ENCODE results near the gene DGCR6L. TPM values are rescaled to one million over a fixed set of nuclear protein-coding genes. Genes with fewer than 3 reads are reported as not detected.
"Not testable (repeated sequence)": the region's sequence is repeated elsewhere in the genome, so short reads cannot be mapped to it uniquely, and the experiment has no call there.

Gene DGCR6L
- total RNA-seq, 1 experiment from 2014 or later = 50.7 TPM

DNA sequence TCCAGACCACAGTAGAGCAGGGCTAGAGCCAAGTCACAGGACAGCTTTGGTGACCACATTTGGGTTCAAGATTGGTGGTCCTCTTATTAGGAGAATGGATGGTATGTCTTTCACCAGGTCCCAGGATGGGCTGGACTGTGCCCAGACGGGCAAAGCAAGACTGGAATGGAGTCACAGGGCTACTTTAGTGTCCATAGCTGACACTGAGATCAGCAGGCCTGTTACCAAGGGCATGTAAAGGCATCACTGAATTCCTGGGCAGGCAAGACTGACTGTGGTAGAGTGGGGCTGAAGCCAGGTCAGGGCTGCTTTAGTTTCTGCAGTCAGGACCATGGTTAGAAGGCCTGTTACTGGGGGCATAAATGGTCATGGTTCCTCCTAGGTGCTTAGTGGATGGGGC, 6.1 kb upstream of the DGCR6L start:
- POLR2A ChIA-PET (ENCODE audit: low non-redundant PET); H3K36me3 ChIP-seq (ENCODE audit: insufficient read depth, low read length, poor library complexity, severe bottlenecking); H3K27ac ChIP-seq (ENCODE audit: low read depth, low read length, poor library complexity, severe bottlenecking); intact Hi-C loops (cut with micrococcal nuclease; ENCODE audit: unreplicated experiment); DNase-seq (ENCODE audit: low spot score); CTCF ChIA-PET; H3K4me1 ChIP-seq (ENCODE audit: insufficient read depth, low read length, poor library complexity, severe bottlenecking); BruUV-seq (replicated peaks); H3K27me3 ChIP-seq (replicated peaks; ENCODE audit: insufficient read depth, low read depth, low read length, poor library complexity); H3K9me3 ChIP-seq (ENCODE audit: low read depth, low read length, poor library complexity, severe bottlenecking); H3K4me3 ChIP-seq (ENCODE audit: low read depth, low read length, poor library complexity, severe bottlenecking): not testable (repeated sequence)

DNA sequence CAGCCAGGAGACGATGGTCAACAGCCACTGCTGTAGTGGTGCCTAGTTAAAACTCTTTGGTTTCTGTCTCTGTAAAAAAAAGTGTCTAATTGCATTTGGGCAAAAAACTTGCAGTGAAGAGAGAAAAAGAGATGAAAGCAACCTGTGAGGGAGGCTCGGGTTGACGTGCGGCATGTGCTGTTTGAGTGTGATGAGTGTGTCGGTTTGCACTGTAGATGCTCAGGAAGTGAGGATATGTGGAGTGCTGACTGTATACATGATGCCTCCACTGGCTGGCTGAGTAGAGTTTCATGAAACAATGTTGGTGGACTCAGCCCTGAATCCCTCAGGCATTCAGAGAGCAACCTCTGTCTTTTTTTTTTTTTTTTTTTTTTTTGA, 4.3 kb upstream of the DGCR6L start:
- H3K4me3 ChIP-seq (ENCODE audit: low read depth, low read length, poor library complexity, severe bottlenecking) = no peak overlapping the region
- DNase-seq (ENCODE audit: low spot score) = no peak
- intact Hi-C loops (cut with micrococcal nuclease; ENCODE audit: unreplicated experiment) = no loop called here
- no peaks in the 10 kb centered on the region for H3K9me3 ChIP-seq (ENCODE audit: low read depth, low read length, poor library complexity, severe bottlenecking)
- H3K36me3 ChIP-seq (ENCODE audit: insufficient read depth, low read length, poor library complexity, severe bottlenecking) = no peaks in the 10 kb centered on the region
- ChIA-PET POLR2A (ENCODE audit: low non-redundant PET) (no interaction called here), CTCF (no interaction called here)
- no peak for TF ChIP-seq EZH2 (IDR thresholded peaks at IDR 0.05; ENCODE audit: borderline replicate concordance, low read depth, low read length, poor library complexity, severe bottlenecking)
- TF ChIP-seq, protein P1, sequence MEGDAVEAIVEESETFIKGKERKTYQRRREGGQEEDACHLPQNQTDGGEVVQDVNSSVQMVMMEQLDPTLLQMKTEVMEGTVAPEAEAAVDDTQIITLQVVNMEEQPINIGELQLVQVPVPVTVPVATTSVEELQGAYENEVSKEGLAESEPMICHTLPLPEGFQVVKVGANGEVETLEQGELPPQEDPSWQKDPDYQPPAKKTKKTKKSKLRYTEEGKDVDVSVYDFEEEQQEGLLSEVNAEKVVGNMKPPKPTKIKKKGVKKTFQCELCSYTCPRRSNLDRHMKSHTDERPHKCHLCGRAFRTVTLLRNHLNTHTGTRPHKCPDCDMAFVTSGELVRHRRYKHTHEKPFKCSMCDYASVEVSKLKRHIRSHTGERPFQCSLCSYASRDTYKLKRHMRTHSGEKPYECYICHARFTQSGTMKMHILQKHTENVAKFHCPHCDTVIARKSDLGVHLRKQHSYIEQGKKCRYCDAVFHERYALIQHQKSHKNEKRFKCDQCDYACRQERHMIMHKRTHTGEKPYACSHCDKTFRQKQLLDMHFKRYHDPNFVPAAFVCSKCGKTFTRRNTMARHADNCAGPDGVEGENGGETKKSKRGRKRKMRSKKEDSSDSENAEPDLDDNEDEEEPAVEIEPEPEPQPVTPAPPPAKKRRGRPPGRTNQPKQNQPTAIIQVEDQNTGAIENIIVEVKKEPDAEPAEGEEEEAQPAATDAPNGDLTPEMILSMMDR (conservative IDR thresholded peaks at IDR 0.05; ENCODE audit: low read depth, low read length) = no peak
- H3K27me3 ChIP-seq (replicated peaks; ENCODE audit: insufficient read depth, low read depth, low read length, poor library complexity) = no peaks in the 10 kb centered on the region
- no peak overlapping the region for H3K27ac ChIP-seq (ENCODE audit: low read depth, low read length, poor library complexity, severe bottlenecking)
- BruUV-seq (replicated peaks) = no TSS peak
- no peaks in the 10 kb centered on the region for H3K4me1 ChIP-seq (ENCODE audit: insufficient read depth, low read length, poor library complexity, severe bottlenecking)

DNA sequence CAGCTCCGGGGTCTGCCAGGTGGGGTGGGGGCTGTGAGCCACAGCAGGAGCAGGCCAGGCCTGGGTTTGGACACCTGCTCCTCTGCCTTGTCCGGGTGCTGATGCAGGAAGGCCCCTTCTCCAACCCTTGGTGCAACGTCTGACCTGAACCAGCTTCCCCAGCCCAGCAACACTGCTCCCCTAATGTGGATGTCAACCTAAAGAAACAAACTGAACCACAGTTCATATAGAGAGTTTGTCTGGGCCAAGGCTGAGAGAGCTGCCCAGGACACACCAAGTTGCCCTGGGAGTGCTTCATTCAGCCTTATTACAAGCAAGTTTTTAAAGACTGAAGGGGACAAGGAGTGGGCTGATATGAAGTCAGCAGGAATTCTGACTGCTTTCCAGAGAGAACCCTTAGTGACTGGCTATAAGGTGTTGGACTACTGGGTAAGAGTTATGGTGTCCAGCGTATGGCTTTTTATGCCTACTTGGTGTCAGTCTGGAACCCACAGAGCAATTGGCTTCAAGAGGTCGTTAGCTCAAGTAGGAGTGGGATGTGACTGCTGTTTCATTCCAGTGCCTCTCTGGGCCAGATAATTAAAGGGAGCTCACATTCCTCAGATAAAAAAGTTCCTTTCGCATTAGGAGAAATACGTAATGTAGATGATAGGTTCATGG, 1.8 kb upstream of the DGCR6L start:
- H3K4me3 ChIP-seq (ENCODE audit: low read depth, low read length, poor library complexity, severe bottlenecking) = peak overlapping the region; percentile 95
- POLR2A ChIA-PET (ENCODE audit: low non-redundant PET) = not testable (repeated sequence)
- CTCF ChIA-PET = interaction anchor here (0.6 kb wide), 1 partner anchor 351 kb away, joined by 6 read pairs; no protein-coding TSS in a partner anchor

DNA sequence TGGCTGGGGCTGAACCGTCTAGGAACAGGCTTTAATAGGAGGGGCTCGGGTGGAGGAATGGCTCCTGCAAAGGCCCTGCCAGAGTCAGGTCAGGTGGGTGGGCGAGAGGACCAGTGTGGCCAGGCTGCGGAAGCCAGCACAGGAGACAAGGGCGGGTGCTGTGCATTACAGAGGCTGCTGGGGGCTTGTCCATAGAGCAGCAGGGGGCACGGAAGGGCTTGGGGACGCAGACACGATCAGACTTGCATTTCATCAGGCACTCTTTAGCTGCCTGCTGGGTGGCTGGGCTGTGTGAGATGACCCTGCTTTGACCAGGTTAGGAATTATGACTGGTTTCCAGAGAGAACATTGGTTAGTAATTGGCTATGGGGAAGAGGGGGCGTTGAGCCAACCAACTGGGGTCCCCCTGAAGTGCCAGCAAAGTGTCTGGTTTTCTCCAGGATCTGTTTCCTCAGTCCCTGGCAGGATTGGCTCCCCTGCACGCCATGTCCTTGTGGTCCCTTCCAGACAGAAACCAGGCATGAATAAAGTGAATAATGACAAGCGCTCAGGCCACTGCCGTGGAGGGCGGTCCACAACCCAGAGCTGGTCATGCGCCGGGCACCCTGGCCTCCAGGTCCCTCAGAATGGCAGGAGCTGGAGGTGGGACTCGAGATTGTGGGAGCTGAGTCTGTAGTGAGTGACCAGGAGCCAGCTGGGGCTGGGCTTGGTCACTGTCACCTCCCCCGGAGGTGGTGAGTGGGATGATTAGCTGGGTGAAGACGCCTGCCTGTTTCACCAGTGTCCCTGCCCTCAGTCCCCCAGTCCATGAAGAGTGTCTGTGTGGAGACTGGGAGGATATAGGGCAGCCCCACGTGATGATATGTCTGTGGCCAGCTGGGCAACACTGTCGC, 1.0 kb upstream of the DGCR6L start:
- peak overlapping the region; percentile 95 for H3K4me3 ChIP-seq (ENCODE audit: low read depth, low read length, poor library complexity, severe bottlenecking)
- DNase-seq (ENCODE audit: low spot score); intact Hi-C loops (cut with micrococcal nuclease; ENCODE audit: unreplicated experiment); H3K36me3 ChIP-seq (ENCODE audit: insufficient read depth, low read length, poor library complexity, severe bottlenecking); H3K4me1 ChIP-seq (ENCODE audit: insufficient read depth, low read length, poor library complexity, severe bottlenecking); H3K9me3 ChIP-seq (ENCODE audit: low read depth, low read length, poor library complexity, severe bottlenecking); POLR2A ChIA-PET (ENCODE audit: low non-redundant PET); H3K27me3 ChIP-seq (replicated peaks; ENCODE audit: insufficient read depth, low read depth, low read length, poor library complexity); CTCF ChIA-PET: not testable (repeated sequence)
- H3K27ac ChIP-seq (ENCODE audit: low read depth, low read length, poor library complexity, severe bottlenecking) = peak overlapping the region; percentile 96
- BruUV-seq (replicated peaks) = TSS peak; percentile 70

More for the DNA sequence above, 1.8 kb upstream of the DGCR6L start:
- H3K27me3 ChIP-seq (replicated peaks; ENCODE audit: insufficient read depth, low read depth, low read length, poor library complexity); H3K4me1 ChIP-seq (ENCODE audit: insufficient read depth, low read length, poor library complexity, severe bottlenecking); H3K36me3 ChIP-seq (ENCODE audit: insufficient read depth, low read length, poor library complexity, severe bottlenecking); intact Hi-C loops (cut with micrococcal nuclease; ENCODE audit: unreplicated experiment); BruUV-seq (replicated peaks); H3K9me3 ChIP-seq (ENCODE audit: low read depth, low read length, poor library complexity, severe bottlenecking); DNase-seq (ENCODE audit: low spot score); H3K27ac ChIP-seq (ENCODE audit: low read depth, low read length, poor library complexity, severe bottlenecking): not testable (repeated sequence)

Measured in A673 (cell line).